ENCODE measurements around the gene DACH1.

- TF ChIP-seq, protein P1, sequence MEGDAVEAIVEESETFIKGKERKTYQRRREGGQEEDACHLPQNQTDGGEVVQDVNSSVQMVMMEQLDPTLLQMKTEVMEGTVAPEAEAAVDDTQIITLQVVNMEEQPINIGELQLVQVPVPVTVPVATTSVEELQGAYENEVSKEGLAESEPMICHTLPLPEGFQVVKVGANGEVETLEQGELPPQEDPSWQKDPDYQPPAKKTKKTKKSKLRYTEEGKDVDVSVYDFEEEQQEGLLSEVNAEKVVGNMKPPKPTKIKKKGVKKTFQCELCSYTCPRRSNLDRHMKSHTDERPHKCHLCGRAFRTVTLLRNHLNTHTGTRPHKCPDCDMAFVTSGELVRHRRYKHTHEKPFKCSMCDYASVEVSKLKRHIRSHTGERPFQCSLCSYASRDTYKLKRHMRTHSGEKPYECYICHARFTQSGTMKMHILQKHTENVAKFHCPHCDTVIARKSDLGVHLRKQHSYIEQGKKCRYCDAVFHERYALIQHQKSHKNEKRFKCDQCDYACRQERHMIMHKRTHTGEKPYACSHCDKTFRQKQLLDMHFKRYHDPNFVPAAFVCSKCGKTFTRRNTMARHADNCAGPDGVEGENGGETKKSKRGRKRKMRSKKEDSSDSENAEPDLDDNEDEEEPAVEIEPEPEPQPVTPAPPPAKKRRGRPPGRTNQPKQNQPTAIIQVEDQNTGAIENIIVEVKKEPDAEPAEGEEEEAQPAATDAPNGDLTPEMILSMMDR (IDR thresholded peaks at IDR 0.05), result no peak
- TF ChIP-seq POLR2A (IDR thresholded peaks at IDR 0.05), result no peak
These were observed 279.2 kb downstream of the DACH1 start for GRCh38 chr13:71587817-71588216.

Measured in tibial nerve (tissue), 3 donors.